HG02943 (cell line): ENCODE results near the gene LBP.
"Not testable (repeated sequence)": the region's sequence is repeated elsewhere in the genome, so short reads cannot be mapped to it uniquely, and the experiment has no call there.

Source experiments
- ATAC-seq: cut with Tn5 transposase; IDR thresholded peaks from one replicate; pipeline ENCODE4 v1.9.1; 2021; ENCODE audit warnings: mild to moderate bottlenecking, low read depth, moderate library complexity; ENCODE audit not compliant: unreplicated experiment

LBP gene

DNA sequence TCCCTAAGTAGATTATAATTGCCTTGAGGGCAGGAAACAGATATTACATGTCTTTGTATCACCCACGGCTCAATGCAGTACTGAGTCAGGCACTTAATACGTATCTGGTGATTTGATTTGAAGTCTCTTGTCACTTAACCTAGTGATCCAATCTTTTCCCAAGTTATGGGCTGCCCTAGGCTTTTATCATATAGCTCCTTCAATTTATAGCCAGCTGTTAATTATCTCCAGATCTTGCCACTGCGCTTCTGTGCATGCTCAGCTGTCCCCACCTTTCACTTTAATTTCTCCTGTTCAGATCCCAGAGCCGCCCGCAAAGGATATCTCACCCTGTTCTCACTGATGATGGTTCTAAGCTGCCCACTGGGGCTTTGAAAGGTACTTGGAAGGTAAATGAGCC lies 47.0 kb downstream of the LBP start:
- no peak for ATAC-seq

DNA sequence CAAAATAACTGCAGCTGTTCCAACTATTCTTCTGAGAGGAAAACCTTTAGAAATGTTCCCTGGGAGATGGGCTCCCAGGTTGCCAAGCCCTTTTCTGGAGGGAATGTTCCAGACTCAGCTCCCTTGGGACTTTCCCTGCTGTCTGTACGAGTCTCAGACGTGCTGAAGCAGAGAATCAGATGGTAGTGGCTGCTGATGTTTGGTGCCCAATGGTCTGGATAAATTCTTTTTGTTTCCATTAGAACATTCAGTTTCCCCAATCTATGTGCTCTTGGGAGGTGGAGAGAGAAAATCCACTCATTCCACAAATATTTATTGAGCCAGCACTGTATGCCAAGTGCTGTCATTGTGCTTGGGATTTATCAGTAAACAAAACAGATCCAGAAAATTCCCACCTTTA lies 48.9 kb downstream of the LBP start:
- ATAC-seq: no peak

DNA sequence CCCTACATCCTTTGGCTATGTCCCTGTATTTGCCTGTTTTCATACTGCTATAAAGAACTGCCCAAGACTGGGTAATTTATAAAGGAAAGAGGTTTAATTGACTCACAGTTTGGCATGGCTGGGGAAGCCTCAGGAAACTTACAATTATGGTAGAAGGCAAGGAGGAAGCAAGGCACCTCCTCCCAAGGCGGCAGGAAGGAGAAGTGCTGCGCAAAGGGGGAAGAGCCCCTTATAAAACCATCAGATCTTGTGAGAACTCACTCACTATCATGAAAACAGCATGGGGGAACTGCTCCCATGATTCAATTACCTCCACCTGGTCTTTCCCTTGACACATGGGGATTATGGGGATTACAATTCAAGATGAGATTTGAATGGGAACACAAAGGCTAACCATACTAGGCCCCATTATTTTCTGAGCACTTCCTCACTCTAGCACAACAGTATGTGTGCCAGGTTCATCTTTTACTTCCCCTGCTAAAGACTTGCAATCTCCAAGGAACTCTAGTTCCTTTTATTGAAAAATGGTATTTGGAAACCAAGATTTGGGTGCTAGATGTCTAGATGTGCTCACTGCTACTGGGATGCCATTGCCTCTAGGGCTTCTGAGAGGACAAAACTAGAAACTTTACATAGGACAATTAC lies 49.6 kb downstream of the LBP start:
- ATAC-seq: not testable (repeated sequence)

- ATAC-seq: no peak
Measured at GRCh38 chr20:38402089-38402488, 55.8 kb downstream of the LBP start.

DNA sequence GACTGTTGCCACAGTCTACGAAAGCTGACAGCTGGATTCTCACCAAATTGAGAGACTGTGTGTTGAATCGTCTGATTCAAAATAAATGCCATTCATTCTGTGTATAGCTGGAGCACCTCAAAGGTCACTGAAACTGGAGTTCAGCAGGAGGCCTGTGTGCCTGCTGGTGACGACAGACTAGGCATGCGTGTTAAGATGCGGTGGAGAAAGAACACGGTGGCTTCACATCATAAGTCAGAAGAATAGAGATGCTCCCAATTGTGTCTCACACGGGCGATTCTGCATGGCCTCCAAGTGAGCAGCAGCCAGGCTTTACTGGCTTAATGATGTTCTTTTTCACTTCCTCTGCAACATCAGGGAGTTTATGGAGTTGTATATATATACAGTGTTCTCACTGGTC lies 56.5 kb downstream of the LBP start:
- no peak for ATAC-seq

DNA sequence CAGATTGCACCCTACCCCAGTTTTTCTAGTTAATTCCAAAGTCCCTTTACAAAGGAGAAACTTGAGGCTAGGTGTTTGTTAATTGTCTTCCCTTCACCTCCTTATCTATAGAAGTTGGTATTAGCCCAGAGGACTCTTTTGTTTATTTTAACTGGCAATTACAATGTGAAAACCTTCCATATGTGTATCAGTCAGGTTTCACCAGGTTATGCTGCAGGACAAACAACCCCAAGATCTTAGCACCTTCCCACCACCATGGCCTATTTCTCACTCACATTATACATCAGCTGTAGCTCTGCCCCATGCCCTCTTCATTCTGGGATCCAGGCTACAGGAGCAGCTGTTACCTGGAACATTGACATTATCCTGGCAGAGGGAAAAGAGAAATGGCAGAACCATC lies 57.7 kb downstream of the LBP start:
- ATAC-seq: no peak

GRCh38 chr20:38405132-38405531 lies 58.9 kb downstream of the LBP start:
- no peak for ATAC-seq

GRCh38 chr20:38406476-38406875 lies 60.2 kb downstream of the LBP start:
- no peak for ATAC-seq

GRCh38 chr20:38407321-38407720 lies 61.0 kb downstream of the LBP start:
- ATAC-seq: no peak

DNA sequence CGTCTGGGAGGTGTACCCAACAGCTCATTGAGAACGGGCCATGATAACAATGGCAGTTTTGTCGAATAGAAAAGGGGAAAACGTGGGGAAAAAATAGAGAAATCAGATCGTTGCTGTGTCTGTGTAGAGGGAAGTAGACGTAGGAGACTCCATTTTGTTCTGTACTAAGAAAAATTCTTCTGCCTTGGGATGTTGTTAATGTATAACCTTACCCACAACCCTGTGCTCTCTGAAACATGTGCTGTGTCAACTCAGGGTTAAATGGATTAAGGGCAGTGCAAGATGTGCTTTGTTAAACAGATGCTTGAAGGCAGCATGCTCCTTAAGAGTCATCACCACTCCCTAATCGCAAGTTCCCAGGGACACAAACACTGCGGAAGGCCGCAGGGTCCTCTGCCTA lies 61.5 kb downstream of the LBP start:
- ATAC-seq: not testable (repeated sequence)

DNA sequence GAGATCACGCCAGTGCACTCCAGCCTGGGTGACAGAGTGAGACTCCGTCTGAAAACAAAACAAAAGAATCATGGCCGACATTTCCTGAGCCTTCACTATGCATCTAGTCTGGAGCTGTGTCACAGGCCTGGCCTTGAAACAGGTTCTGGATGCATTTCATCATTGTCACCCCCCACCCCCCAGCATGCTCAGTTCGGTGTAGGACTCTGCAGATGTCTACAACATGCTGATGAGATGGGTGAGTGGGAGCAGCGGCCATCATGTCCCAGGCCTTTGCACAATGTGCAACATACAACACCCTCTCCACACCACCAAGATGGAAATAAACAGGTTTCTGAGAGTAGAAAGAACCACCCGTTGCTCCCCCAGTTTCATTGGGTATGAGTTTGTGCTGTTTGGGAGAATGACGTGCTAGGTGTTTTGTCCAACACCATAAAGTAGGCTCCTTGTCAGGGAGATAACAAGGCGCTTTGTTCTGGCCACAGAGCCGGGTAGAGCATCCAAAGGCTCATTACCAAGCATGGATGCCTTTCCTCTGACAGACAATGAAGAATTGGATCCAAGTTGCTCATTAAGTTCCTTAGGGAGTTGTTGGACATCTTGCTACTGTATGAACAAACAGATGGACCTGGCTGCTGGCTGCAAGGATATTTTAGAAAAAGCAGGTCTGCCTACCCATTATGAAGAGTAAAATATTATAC lies 66.7 kb downstream of the LBP start:
- ATAC-seq: no peak

- ATAC-seq: no peak
Measured at GRCh38 chr20:38414769-38415450, 68.6 kb downstream of the LBP start.

GRCh38 chr20:38418509-38419204 lies 72.4 kb downstream of the LBP start:
- no peak for ATAC-seq

DNA sequence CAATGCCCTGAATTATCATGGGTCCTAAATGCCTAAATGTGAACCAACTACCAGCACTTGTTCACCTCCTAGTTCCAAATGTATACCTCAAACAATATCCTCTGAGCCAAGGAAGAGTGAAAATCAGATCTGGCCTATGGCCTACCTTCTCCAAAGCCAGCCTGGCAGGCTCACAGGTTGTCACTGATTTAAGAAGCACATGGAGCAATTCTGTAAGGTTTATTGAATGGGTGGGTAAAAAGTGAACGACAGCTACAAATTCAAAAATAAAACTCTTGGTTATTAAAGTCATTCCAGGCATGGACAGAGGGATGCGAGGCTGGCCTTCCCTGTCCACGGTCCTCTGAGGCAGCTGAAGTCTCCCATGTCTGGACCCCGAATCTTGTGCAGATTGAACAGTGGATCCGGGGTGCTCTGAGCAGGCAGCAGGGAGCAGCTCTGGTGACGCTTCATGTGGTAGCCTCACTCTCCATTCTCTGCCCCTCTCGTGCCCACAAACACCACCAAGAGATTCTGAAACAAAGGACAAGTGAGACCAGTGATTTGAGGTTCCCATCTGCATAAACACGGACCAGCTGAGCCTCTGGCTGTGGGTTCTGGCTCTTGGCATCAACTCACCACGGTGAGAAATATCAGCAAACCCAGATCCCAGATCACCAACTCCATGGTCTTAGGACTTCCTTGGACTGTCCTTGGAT lies 74.3 kb downstream of the LBP start:
- ATAC-seq: no peak

DNA sequence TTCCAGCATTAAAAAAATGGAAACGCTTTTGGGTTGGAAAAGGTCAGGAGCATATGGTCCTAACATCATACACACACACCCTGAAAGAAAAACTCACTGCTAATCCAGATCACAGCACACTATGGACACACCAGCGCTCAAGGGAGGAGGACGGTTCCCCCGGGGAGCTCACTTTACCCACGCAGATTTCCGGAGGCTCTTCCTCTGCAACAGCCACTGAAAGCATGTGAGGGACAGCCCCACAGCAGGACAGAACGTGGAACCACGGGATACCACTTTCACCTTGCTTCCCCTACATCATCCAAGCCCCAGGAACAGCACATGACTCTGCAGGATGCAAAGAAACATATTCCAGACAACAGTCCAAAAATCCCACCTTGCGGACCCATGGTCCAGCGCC lies 75.6 kb downstream of the LBP start:
- ATAC-seq: no peak

- no peak for ATAC-seq
Measured at GRCh38 chr20:38423541-38423940, 77.3 kb downstream of the LBP start.

- ATAC-seq: no peak
Measured at GRCh38 chr20:38424401-38424800, 78.1 kb downstream of the LBP start.

DNA sequence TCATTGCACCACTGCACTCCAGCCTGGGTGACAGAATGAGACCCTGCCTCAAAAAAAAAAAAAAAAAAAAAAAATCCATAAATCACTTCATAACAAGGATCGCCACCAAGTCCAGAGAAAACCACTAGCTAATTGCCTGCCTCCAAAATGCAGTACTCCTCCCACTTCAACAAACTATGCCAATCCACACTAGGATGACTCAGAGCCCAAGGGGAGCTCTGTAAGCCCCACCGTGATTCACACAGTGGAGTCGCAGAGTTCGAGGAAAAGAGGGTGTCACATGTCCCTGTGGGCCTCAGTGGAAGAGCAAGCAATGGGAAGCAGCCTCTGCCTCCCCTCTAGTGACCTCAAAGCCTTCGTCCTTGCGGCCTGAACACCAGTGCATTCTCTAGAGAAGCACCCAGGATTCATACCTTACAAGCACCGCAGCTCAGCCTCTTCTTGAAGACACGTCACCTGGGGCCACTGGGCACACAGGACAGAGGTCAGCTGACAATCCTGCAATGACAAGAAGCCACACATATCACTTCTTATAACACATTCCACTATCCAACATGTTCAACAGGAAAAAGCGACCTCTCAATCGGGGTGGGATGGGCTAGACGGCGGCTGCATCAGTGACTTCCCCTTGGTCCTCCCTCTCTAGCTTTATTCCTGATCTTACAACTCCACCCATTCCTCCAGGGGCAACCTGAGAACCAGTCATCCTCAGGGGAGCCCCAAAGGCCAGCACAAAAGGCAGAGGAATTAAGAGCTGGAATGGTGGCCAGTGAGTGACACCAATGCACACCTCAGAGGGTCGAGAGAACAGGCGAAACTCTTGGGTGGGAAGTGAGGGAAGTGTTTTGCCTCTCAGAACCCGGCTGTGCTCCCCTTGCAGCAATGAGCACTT lies 80.0 kb downstream of the LBP start:
- no peak for ATAC-seq
